Ishikawa (cell line): ENCODE data around the gene FCF1.

ENCODE experiments used
- CEBPB ChIP-seq: IDR thresholded peaks from 2 replicates; pipeline ENCODE4 v1.6.1; 2012
- EP300 ChIP-seq: IDR thresholded peaks from 2 replicates; pipeline ENCODE4 v1.6.1; 2012; ENCODE audit warnings: borderline replicate concordance
- NFIC ChIP-seq: IDR thresholded peaks from 2 replicates; pipeline ENCODE4 v1.6.1; 2012

GRCh38 chr14:74756326-74756725 lies 43.4 kb downstream of the FCF1 start:
- no peak for TF ChIP-seq EP300
- TF ChIP-seq NFIC: no peak
- no peak for TF ChIP-seq CEBPB
